ENCODE results near the gene ZNF222. TPM values are rescaled to one million over a fixed set of nuclear protein-coding genes. Genes with fewer than 3 reads are reported as not detected.

ZNF222 gene
- total and polyA plus RNA-seq, 2 donors (not counting 1 experiment from before 2014, with no cell fraction given): 6.0 to 13.0 TPM

DNA sequence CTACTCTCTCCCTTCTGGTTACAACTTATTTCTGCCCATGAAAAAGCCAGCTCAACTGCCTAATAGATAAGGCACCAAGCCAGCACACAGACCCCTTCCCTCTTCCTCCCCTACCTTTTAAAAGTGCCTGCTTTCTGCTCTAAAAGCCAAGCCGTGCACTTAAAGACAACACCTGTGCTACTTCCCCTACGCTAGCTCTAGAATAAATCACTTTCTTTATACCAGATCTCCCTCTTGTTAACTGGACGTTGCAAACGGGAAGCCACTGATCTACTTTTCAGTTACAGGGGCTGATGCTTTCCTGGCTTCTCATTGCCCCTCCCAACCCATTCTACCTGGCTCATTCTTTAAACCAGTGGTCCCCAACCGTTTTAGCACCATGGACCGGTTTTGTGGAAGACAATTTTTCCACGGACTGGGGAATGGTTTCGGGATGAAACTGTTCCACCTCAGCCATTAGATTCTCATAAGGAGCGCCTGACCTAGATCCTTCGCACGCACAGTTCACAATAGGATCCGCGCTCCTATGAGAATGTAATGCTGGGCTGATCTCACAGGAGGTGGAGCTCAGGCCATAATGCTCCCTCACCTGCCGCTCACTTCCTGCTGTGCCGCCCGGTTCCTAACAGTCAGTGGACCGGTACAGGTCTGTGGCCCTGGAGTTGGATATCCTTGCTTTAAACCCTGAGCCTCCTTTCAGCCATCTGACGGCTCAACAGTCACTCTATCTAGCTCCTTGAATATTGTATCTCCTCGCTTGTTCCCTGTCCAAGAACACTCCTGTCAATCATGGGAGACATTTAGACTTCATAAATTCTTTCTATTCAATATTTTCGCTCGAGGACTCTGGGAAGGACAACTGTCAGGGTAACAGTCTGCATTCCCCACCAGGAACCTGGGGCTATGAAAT lies 25.8 kb downstream of the ZNF222 start:
- Histone ChIP-seq H2AFZ (ENCODE audit: low read length) (peak overlapping the region; percentile 96), H3K9ac (ENCODE audit: insufficient read depth, low read length) (no peak overlapping the region)
- peak in 1 of 2 donors; percentile 2 for DNase-seq (ENCODE audit: low read depth in 2 of 2)

DNA sequence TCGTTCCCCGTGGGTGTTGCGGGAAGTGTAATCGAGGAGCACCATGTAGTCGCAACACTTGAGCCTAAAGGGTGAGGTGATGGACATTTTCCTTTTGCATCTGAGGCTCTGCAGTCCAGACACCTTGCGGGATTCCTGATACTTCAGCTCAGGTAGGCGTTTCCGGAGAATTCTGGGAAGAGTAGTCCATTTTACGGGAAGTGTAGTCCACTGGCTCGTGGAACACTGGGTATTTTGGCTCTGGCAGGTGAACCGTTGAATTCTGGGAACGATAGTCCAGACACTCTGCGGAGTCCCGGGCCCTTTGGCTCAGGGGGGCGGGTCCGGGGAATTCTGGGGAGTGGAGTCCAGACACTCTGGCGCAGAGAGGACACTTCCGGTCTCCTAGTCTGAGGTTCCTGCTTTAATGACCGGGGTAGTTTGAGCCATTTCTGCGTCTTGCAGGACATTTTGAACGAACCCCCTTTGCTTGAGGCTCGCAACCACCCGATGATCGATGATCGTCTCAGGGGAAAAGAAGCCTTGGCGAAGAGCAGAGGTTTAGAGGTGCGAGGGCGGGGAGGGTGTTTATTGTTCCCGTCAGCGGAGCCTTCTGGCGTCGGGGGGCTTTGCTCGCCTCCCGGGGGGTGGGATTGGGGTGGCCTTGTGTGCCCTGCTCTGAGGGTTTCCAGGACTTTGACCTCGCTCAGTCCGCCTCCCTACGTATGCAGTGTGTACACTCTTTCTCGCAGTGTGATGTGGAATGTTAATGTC lies 26.6 kb downstream of the ZNF222 start, which contains the start of gene ZNF223:
Gene ZNF223 (plus strand): TSS at position 387 of the 753 bp plus-strand sequence. CDS start 3,141 bp downstream, outside the sequence.
- peak within 1 kb of the TSS; percentile 65 to 94 (median 84) for H3K4me3 ChIP-seq (replicated peaks in 1 of 4; ENCODE audit: control extremely low read depth in 1 of 4, insufficient read depth in 1 of 4, low read depth in 3 of 4, low read length in 4 of 4)

More for the DNA sequence above, 25.8 kb downstream of the ZNF222 start:
- Histone ChIP-seq H3K4me3 (replicated peaks in 1 of 4; ENCODE audit: control extremely low read depth in 1 of 4, insufficient read depth in 1 of 4, low read depth in 3 of 4, low read length in 4 of 4) (peak overlapping the region; percentile 65 to 94 (median 84)), H3K27me3 (ENCODE audit: control insufficient read depth, insufficient read depth, low read length) (peaks cover 2% of the 10 kb centered on the region), H3K36me3 (ENCODE audit: control insufficient read depth, insufficient read depth, low read length) (peaks cover 2% of the 10 kb centered on the region), H3K79me2 (ENCODE audit: control insufficient read depth, insufficient read depth, low read length) (no peaks in the 10 kb centered on the region), H3K4me1 (ENCODE audit: control insufficient read depth, extremely low read depth, insufficient read depth, low read length) (no peaks in the 10 kb centered on the region), H3K4me2 (ENCODE audit: extremely low read depth, insufficient read depth, low read length) (peak overlapping the region; percentile 95), H4K20me1 (ENCODE audit: control insufficient read depth, extremely low read depth, insufficient read depth, low read length) (no peaks in the 10 kb centered on the region), H3K27ac (ENCODE audit: insufficient read depth, low read length) (no peak overlapping the region), H3K9me3 (ENCODE audit: control insufficient read depth, insufficient read depth, low read depth, low read length) (no peaks in the 10 kb centered on the region)
- TF ChIP-seq EZH2 (IDR thresholded peaks at IDR 0.05; ENCODE audit: low read length, missing control alignments): no peak
- TF ChIP-seq, protein P1, sequence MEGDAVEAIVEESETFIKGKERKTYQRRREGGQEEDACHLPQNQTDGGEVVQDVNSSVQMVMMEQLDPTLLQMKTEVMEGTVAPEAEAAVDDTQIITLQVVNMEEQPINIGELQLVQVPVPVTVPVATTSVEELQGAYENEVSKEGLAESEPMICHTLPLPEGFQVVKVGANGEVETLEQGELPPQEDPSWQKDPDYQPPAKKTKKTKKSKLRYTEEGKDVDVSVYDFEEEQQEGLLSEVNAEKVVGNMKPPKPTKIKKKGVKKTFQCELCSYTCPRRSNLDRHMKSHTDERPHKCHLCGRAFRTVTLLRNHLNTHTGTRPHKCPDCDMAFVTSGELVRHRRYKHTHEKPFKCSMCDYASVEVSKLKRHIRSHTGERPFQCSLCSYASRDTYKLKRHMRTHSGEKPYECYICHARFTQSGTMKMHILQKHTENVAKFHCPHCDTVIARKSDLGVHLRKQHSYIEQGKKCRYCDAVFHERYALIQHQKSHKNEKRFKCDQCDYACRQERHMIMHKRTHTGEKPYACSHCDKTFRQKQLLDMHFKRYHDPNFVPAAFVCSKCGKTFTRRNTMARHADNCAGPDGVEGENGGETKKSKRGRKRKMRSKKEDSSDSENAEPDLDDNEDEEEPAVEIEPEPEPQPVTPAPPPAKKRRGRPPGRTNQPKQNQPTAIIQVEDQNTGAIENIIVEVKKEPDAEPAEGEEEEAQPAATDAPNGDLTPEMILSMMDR (conservative IDR thresholded peaks at IDR 0.05 in 1 of 2, IDR thresholded peaks at IDR 0.05 in 1 of 2; ENCODE audit: low read depth in 1 of 2, low read length in 2 of 2): no peak

More for the DNA sequence above, 26.6 kb downstream of the ZNF222 start, which contains the start of gene ZNF223:
- H3K9me3 ChIP-seq (ENCODE audit: control insufficient read depth, insufficient read depth, low read depth, low read length): no peaks in the 10 kb centered on the region
- peaks cover 2% of the 10 kb centered on the region for H3K27me3 ChIP-seq (ENCODE audit: control insufficient read depth, insufficient read depth, low read length)
- peak within 1 kb of the TSS; percentile 98 for H2AFZ ChIP-seq (ENCODE audit: low read length)
- no peaks in the 10 kb centered on the region for H3K4me1 ChIP-seq (ENCODE audit: control insufficient read depth, extremely low read depth, insufficient read depth, low read length)
- H3K27ac ChIP-seq (ENCODE audit: insufficient read depth, low read length): peak within 1 kb of the TSS; percentile 54
- peak; percentile 93 to 94 for DNase-seq (ENCODE audit: low read depth in 2 of 2)
- no peaks in the 10 kb centered on the region for H4K20me1 ChIP-seq (ENCODE audit: control insufficient read depth, extremely low read depth, insufficient read depth, low read length)
- peaks cover 2% of the 10 kb centered on the region for H3K36me3 ChIP-seq (ENCODE audit: control insufficient read depth, insufficient read depth, low read length)
- H3K79me2 ChIP-seq (ENCODE audit: control insufficient read depth, insufficient read depth, low read length): no peaks in the 10 kb centered on the region
- H3K9ac ChIP-seq (ENCODE audit: insufficient read depth, low read length): peak within 1 kb of the TSS; percentile 74
- TF ChIP-seq, protein P1 (conservative IDR thresholded peaks at IDR 0.05 in 1 of 2, IDR thresholded peaks at IDR 0.05 in 1 of 2; ENCODE audit: low read depth in 1 of 2, low read length in 2 of 2): no peak
- TF ChIP-seq EZH2 (IDR thresholded peaks at IDR 0.05; ENCODE audit: low read length, missing control alignments): no peak
- H3K4me2 ChIP-seq (ENCODE audit: extremely low read depth, insufficient read depth, low read length): peak within 1 kb of the TSS; percentile 95
